A549 (cell line): ENCODE data around the gene BCR. TPM values are rescaled to one million over a fixed set of nuclear protein-coding genes. Genes with fewer than 3 reads are reported as not detected.

Experiments
- ATAC-seq, 2 experiments: fragments of 200-7000 bp in 1 of 2; fragments of >200 bp in 1 of 2; cut with Nextera tagmentation in 1 of 2; cut with Tn5 transposase in 1 of 2; 3 replicates each; pipeline versions ENCODE4 v1.8.0 to v1.9.1; 2018 to 2020; ENCODE audit warnings: mild to moderate bottlenecking in 1 of 2, moderate library complexity in 1 of 2
- CTCF ChIA-PET: fragments of 300-600 bp; sonication (Branson Sonifier 250); formaldehyde crosslinking; extraction: SDS; loops from one replicate; lab custom pipeline; 2021; ENCODE audit warnings: antibody characterized with exemption, inconsistent platforms; lab: Yijun Ruan, JAX
- POLR2A ChIA-PET: fragments of 350-600 bp; formaldehyde crosslinking; extraction: SDS; loops from one replicate; lab custom pipeline; 2021; ENCODE audit warnings: antibody characterized with exemption, inconsistent platforms; lab: Yijun Ruan, JAX
- DNase-seq, 2 experiments: peaks; one replicate each; pipeline versions ENCODE4 v3.0.0 to v3.0.0-alpha.2; 2011 to 2016; ENCODE audit warnings: low read depth in 1 of 2, low spot score in 1 of 2
- FAIRE-seq: peaks from 2 replicates; lab custom pipeline; 2011; peaks lifted over from hg19 to GRCh38; lab: Jason Lieb, UNC
- H3K27ac ChIP-seq, 2 experiments: fragments of >200 bp; sonication (Bioruptor Twin); formaldehyde crosslinking; 3 replicates each; pipeline ENCODE4 v1.5.1; 2016 to 2017
- H3K4me1 ChIP-seq: fragments of >200 bp; sonication (Bioruptor Twin); formaldehyde crosslinking; 3 replicates; pipeline ENCODE4 v1.6.1; 2016
- H3K4me2 ChIP-seq: fragments of >200 bp; sonication (Bioruptor Twin); formaldehyde crosslinking; 3 replicates; pipeline ENCODE4 v1.6.1; 2016
- H3K4me3 ChIP-seq: fragments of >200 bp; sonication (Bioruptor Twin); formaldehyde crosslinking; 3 replicates; pipeline ENCODE4 v1.5.1; 2016
- H3K9me3 ChIP-seq: fragments of >200 bp; sonication (Bioruptor Twin); formaldehyde crosslinking; 3 replicates; pipeline ENCODE4 v1.6.1; 2016
- CBX2 ChIP-seq: fragments of 200-600 bp; sonication (generic); IDR thresholded peaks from 2 replicates; pipeline ENCODE4 v1.6.1; 2016; ENCODE audit warnings: low read depth, mild to moderate bottlenecking, borderline replicate concordance
- EHMT2 ChIP-seq: fragments of 200-600 bp; sonication (generic); IDR thresholded peaks from 2 replicates; pipeline ENCODE4 v1.6.1; 2016; ENCODE audit warnings: antibody characterized with exemption, low read depth, mild to moderate bottlenecking, moderate library complexity
- GATA3 ChIP-seq: IDR thresholded peaks from 2 replicates; pipeline ENCODE4 v1.6.1; 2012; ENCODE audit warnings: borderline replicate concordance
- HOXB13 ChIP-seq: fragments of 250-450 bp; sonication (Bioruptor Pico); IDR thresholded peaks from 2 replicates; pipeline ENCODE4 v1.5.0; 2020; ENCODE audit warnings: low read depth, mild to moderate bottlenecking, moderate library complexity
- KDM1A ChIP-seq: fragments of 200-600 bp; sonication (generic); IDR thresholded peaks from 2 replicates; pipeline ENCODE4 v1.6.1; 2016; ENCODE audit warnings: low read depth, mild to moderate bottlenecking
- KDM5A ChIP-seq: fragments of 200-600 bp; sonication (generic); IDR thresholded peaks from 2 replicates; pipeline ENCODE4 v1.6.1; 2016; ENCODE audit warnings: antibody characterized with exemption, mild to moderate bottlenecking
- MAX ChIP-seq: IDR thresholded peaks from 2 replicates; pipeline ENCODE4 v1.6.1; 2012
- NPAS2 ChIP-seq: fragments of 250-450 bp; sonication (Bioruptor Pico); IDR thresholded peaks from 2 replicates; pipeline ENCODE4 v1.8.0; 2022; ENCODE audit warnings: mild to moderate bottlenecking, moderate library complexity, borderline replicate concordance
- PBX3 ChIP-seq: IDR thresholded peaks from 2 replicates; pipeline ENCODE4 v1.6.1; 2012
- POLR2A ChIP-seq: IDR thresholded peaks from 2 replicates; pipeline ENCODE4 v1.6.1; 2012; ENCODE audit warnings: mild to moderate bottlenecking, low read length
- RCOR1 ChIP-seq: fragments of 150-350 bp; IDR thresholded peaks from 2 replicates; pipeline ENCODE4 v1.6.1; 2014; ENCODE audit warnings: antibody characterized with exemption, low read length, low read depth
- SMC3 ChIP-seq: fragments of >200 bp; sonication (Bioruptor Twin); formaldehyde crosslinking; IDR thresholded peaks from 3 replicates; pipeline ENCODE4 v1.6.1; 2018; ENCODE audit warnings: inconsistent platforms
- SREBF2 ChIP-seq: fragments of 450-650 bp; IDR thresholded peaks from 2 replicates; pipeline ENCODE4 v1.6.1; 2014; ENCODE audit warnings: mild to moderate bottlenecking, moderate library complexity
- TP53 ChIP-seq: fragments of 250-450 bp; sonication (Bioruptor Pico); IDR thresholded peaks from 2 replicates; pipeline ENCODE4 v1.5.0; 2021; ENCODE audit warnings: mild to moderate bottlenecking, moderate library complexity
- ZC3H11A ChIP-seq: fragments of 450-650 bp; IDR thresholded peaks from 2 replicates; pipeline ENCODE4 v1.6.1; 2014; ENCODE audit warnings: antibody characterized with exemption, mild to moderate bottlenecking
- ZFP36 ChIP-seq: fragments of 450-650 bp; IDR thresholded peaks from 2 replicates; pipeline ENCODE4 v1.6.1; 2014; ENCODE audit warnings: borderline replicate concordance; ENCODE audit not compliant: partially characterized antibody
- ZSCAN20 ChIP-seq: fragments of 250-450 bp; sonication (Bioruptor Pico); IDR thresholded peaks from 2 replicates; pipeline ENCODE4 v1.8.0; 2022; ENCODE audit warnings: mild to moderate bottlenecking, moderate library complexity
- WGBS: methylation state at CpG from one replicate; pipeline ENCODE4 v1.1.6; 2017; ENCODE audit errors: missing lambda C conversion rate; 5-methylcytosine and 5-hydroxymethylcytosine counted together
- polyA plus RNA-seq, 4 experiments: library from polyadenylated mRNA; depleted of rRNA in 3 of 4; stranded (reverse); fragments of >200 nt; fragmentation: RNase III in 1 of 4; extraction: RNeasy Plus Mini Kit Qiagen cat#74134 plus additional on column Dnase treatment in 1 of 4; gene quantifications; 2 replicates in 3 of 4; 3 replicates in 1 of 4; pipeline ENCODE4 v1.2.3, GENCODE V29; 2011 to 2017
- TF ChIP-seq, protein P1 (sequence below): fragments of 150-350 bp; IDR thresholded peaks from 2 replicates; pipeline ENCODE4 v1.6.1; 2014; ENCODE audit warnings: low read depth, mild to moderate bottlenecking, low read length
- TF ChIP-seq, protein P2 (sequence below): fragments of >200 bp; sonication (Bioruptor Twin); formaldehyde crosslinking; IDR thresholded peaks from 2 replicates; pipeline ENCODE4 v1.6.1; 2016
- TF ChIP-seq, protein P3 (sequence below): fragments of 450-650 bp; IDR thresholded peaks from 2 replicates; pipeline ENCODE4 v1.6.1; 2014; ENCODE audit warnings: antibody characterized with exemption
- TF ChIP-seq, protein P4 (sequence below): fragments of >200 bp; sonication (Bioruptor Twin); formaldehyde crosslinking; IDR thresholded peaks from 3 replicates; pipeline ENCODE4 v1.5.1; 2016
- TF ChIP-seq, protein P5 (sequence below): fragments of 250-450 bp; sonication (Bioruptor Pico); IDR thresholded peaks from 2 replicates; pipeline ENCODE4 v1.5.0; 2021; ENCODE audit warnings: mild to moderate bottlenecking, moderate library complexity, borderline replicate concordance

BCR gene
- polyA plus RNA-seq, 2 of the 4 experiments (the other 2 are of a cell fraction), result 14.7 to 16.4 TPM

DNA sequence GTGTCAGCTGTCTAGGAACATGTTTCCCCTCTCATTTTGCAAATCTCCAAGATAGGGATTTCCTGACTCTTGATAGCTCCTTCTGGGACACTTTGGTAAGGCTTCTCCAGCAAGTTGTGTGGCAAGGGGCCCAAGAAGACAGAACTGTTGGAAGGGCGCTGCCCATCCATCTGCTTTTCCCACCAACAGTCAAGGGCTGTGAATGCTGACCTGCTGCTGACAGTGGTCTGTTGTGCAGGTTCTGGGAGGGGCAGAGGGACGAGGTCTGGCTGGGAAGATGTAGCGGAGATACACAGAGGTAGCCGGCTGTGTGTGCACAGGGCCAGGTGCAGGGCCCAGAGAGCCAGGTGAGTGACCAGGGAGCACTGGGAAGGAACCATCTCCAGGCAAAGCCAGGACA lies 12.2 kb downstream of the BCR start:
- H3K9me3 ChIP-seq, result no peaks in the 10 kb centered on the region
- peaks cover 6% of the 10 kb centered on the region; the same call in 2 of the 3 replicates for H3K4me1 ChIP-seq
- H3K4me3 ChIP-seq, result no peak overlapping the region
- CTCF ChIA-PET, result interaction anchor here (1.4 kb wide), 1 partner anchor 20 kb away, joined by 3 read pairs; no protein-coding TSS in a partner anchor
- H3K4me2 ChIP-seq, result no peak overlapping the region
- 96% methylated on average over 3 of the region's 4 CpGs for WGBS
- ATAC-seq, result no peak
- no peak overlapping the region for H3K27ac ChIP-seq
- no peak for DNase-seq
- no peak for TF ChIP-seq RCOR1
- TF ChIP-seq, protein P1, sequence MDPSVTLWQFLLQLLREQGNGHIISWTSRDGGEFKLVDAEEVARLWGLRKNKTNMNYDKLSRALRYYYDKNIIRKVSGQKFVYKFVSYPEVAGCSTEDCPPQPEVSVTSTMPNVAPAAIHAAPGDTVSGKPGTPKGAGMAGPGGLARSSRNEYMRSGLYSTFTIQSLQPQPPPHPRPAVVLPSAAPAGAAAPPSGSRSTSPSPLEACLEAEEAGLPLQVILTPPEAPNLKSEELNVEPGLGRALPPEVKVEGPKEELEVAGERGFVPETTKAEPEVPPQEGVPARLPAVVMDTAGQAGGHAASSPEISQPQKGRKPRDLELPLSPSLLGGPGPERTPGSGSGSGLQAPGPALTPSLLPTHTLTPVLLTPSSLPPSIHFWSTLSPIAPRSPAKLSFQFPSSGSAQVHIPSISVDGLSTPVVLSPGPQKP, result no peak
- no peak for TF ChIP-seq EHMT2
- TF ChIP-seq POLR2A, result no peak
- no peak for TF ChIP-seq ZSCAN20
- TF ChIP-seq, protein P2, sequence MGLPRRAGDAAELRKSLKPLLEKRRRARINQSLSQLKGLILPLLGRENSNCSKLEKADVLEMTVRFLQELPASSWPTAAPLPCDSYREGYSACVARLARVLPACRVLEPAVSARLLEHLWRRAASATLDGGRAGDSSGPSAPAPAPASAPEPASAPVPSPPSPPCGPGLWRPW, result no peak
- TF ChIP-seq NPAS2, result no peak
- TF ChIP-seq ZC3H11A, result no peak
- no peak for TF ChIP-seq CBX2
- no peak for TF ChIP-seq SMC3
- TF ChIP-seq, all 56 proteins: peak for 0
- POLR2A ChIA-PET, result no interaction called here
- FAIRE-seq, result no peak

DNA sequence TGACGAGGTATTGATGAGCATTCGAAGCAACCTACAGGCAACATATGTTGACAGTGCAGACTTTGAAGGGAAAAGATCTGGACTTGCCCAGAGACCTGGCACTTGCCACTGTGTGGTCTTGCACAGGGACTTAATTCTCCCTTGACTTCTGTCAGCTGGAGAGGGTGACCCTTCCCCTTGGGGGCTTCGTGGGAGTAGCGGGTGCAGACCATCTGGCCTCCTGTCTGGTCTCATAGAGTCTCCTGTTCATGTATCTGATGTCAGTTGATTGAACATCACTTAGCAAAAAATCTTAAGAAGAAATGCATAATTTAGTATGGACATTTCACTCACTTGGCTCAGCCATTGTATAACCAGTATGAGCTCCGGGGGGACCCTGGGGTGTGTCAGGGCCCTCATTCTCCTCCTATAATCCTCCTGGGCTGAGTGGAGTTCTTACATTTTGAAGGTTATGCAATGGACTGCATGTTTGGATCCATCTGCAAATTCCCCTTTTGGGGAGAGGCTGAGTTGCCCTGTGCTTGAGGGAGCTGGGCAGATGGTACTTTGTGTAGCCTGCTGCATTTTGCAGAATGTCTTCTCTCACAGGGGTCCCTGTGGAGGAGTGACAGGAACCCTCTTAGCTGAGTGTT lies 13.0 kb downstream of the BCR start:
- FAIRE-seq (no peak), DNase-seq (no peak), ATAC-seq (no peak)
- no peaks in the 10 kb centered on the region for H3K9me3 ChIP-seq
- 90% methylated on average over 5 of the region's 5 CpGs for WGBS
- POLR2A ChIA-PET, result no interaction called here
- no peak overlapping the region for H3K4me3 ChIP-seq
- H3K4me2 ChIP-seq, result no peak overlapping the region
- H3K4me1 ChIP-seq, result peaks cover 6% of the 10 kb centered on the region; the same call in 2 of the 3 replicates
- CTCF ChIA-PET, result interaction anchor here (1.3 to 1.4 kb wide), 2 partner anchors 15 to 20 kb away, joined by 3 to 4 read pairs; no protein-coding TSS in a partner anchor
- TF ChIP-seq EHMT2, result no peak
- TF ChIP-seq ZFP36, result no peak
- no peak for TF ChIP-seq GATA3
- TF ChIP-seq PBX3, result no peak
- no peak for TF ChIP-seq NPAS2
- TF ChIP-seq HOXB13 (CRISPR knock-in tag), result no peak
- TF ChIP-seq, protein P3, sequence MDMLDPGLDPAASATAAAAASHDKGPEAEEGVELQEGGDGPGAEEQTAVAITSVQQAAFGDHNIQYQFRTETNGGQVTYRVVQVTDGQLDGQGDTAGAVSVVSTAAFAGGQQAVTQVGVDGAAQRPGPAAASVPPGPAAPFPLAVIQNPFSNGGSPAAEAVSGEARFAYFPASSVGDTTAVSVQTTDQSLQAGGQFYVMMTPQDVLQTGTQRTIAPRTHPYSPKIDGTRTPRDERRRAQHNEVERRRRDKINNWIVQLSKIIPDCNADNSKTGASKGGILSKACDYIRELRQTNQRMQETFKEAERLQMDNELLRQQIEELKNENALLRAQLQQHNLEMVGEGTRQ, result no peak
- TF ChIP-seq SREBF2, result no peak
- TF ChIP-seq SMC3, result no peak
- no peak for TF ChIP-seq KDM1A
- no peak for TF ChIP-seq KDM5A
- TF ChIP-seq, protein P4, sequence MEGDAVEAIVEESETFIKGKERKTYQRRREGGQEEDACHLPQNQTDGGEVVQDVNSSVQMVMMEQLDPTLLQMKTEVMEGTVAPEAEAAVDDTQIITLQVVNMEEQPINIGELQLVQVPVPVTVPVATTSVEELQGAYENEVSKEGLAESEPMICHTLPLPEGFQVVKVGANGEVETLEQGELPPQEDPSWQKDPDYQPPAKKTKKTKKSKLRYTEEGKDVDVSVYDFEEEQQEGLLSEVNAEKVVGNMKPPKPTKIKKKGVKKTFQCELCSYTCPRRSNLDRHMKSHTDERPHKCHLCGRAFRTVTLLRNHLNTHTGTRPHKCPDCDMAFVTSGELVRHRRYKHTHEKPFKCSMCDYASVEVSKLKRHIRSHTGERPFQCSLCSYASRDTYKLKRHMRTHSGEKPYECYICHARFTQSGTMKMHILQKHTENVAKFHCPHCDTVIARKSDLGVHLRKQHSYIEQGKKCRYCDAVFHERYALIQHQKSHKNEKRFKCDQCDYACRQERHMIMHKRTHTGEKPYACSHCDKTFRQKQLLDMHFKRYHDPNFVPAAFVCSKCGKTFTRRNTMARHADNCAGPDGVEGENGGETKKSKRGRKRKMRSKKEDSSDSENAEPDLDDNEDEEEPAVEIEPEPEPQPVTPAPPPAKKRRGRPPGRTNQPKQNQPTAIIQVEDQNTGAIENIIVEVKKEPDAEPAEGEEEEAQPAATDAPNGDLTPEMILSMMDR, result no peak
- no peak for TF ChIP-seq TP53
- TF ChIP-seq MAX, result no peak
- no peak for TF ChIP-seq POLR2A
- TF ChIP-seq, protein P5, sequence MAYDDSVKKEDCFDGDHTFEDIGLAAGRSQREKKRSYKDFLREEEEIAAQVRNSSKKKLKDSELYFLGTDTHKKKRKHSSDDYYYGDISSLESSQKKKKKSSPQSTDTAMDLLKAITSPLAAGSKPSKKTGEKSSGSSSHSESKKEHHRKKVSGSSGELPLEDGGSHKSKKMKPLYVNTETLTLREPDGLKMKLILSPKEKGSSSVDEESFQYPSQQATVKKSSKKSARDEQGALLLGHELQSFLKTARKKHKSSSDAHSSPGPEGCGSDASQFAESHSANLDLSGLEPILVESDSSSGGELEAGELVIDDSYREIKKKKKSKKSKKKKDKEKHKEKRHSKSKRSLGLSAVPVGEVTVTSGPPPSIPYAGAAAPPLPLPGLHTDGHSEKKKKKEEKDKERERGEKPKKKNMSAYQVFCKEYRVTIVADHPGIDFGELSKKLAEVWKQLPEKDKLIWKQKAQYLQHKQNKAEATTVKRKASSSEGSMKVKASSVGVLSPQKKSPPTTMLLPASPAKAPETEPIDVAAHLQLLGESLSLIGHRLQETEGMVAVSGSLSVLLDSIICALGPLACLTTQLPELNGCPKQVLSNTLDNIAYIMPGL (CRISPR knock-in tag), result no peak
- H3K27ac ChIP-seq, result no peak overlapping the region
